Keratinocyte (primary cell): Measurements from ENCODE around the gene INPP5E. TPM values are rescaled to one million over a fixed set of nuclear protein-coding genes. Genes with fewer than 3 reads are reported as not detected.

Experiments used
- DNase-seq: peaks from one replicate; pipeline ENCODE4 v3.0.0-alpha.2; 2011; ENCODE audit warnings: low read depth, missing footprints, low spot score
- FAIRE-seq: peaks from 2 replicates; lab custom pipeline; 2011; peaks lifted over from hg19 to GRCh38; lab: Jason Lieb, UNC
- H2AFZ ChIP-seq: 2 replicates; pipeline ENCODE4 v1.6.0; 2012; ENCODE audit warnings: low read length, control low read depth, inconsistent platforms; ENCODE audit not compliant: control insufficient read depth
- H3K27ac ChIP-seq: 2 replicates; pipeline ENCODE4 v1.5.1; 2011; ENCODE audit warnings: low read length; ENCODE audit not compliant: control insufficient read depth, insufficient read depth
- H3K27me3 ChIP-seq: 3 replicates; pipeline ENCODE4 v1.6.0; 2011; ENCODE audit warnings: low read length; ENCODE audit not compliant: control insufficient read depth, insufficient read depth; ENCODE audit errors: extremely low read depth
- H3K36me3 ChIP-seq, 2 experiments: 2 replicates in 1 of 2; 3 replicates in 1 of 2; pipeline ENCODE4 v1.5.1; 2011; ENCODE audit warnings: low read length in 2 of 2, mild to moderate bottlenecking in 1 of 2; ENCODE audit not compliant: control insufficient read depth in 2 of 2, insufficient read depth in 2 of 2; ENCODE audit errors: extremely low read depth in 1 of 2
- H3K4me1 ChIP-seq: 3 replicates; pipeline ENCODE4 v1.5.1; 2011; ENCODE audit warnings: low read length; ENCODE audit not compliant: control insufficient read depth, insufficient read depth; ENCODE audit errors: extremely low read depth
- H3K4me2 ChIP-seq: 3 replicates; pipeline ENCODE4 v1.6.0; 2011; ENCODE audit warnings: low read depth, low read length; ENCODE audit not compliant: control insufficient read depth, insufficient read depth; ENCODE audit errors: extremely low read depth
- H3K4me3 ChIP-seq, 3 experiments: fragments of 200-600 bp in 1 of 3; sonication (generic) in 1 of 3; 2 replicates in 2 of 3; 3 replicates in 1 of 3; pipeline ENCODE4 v1.5.1; 2011 to 2016; ENCODE audit warnings: low read length in 3 of 3, mild to moderate bottlenecking in 3 of 3, control low read depth in 2 of 3, inconsistent platforms in 1 of 3, low read depth in 1 of 3, mixed read lengths in 1 of 3, mixed run types in 1 of 3, moderate library complexity in 1 of 3; ENCODE audit not compliant: control insufficient read depth in 2 of 3, insufficient read depth in 2 of 3; ENCODE audit errors: extremely low read depth in 1 of 3
- H3K79me2 ChIP-seq: 2 replicates; pipeline ENCODE4 v1.6.0; 2012; ENCODE audit warnings: low read length; ENCODE audit not compliant: control insufficient read depth, insufficient read depth
- H3K9ac ChIP-seq: 3 replicates; pipeline ENCODE4 v1.6.0; 2011; ENCODE audit warnings: low read length; ENCODE audit not compliant: control insufficient read depth, insufficient read depth; ENCODE audit errors: extremely low read depth
- H3K9me1 ChIP-seq: 3 replicates; pipeline ENCODE4 v1.6.0; 2011; ENCODE audit warnings: low read length; ENCODE audit not compliant: control insufficient read depth, insufficient read depth; ENCODE audit errors: extremely low read depth
- H3K9me3 ChIP-seq: 2 replicates; pipeline ENCODE4 v1.5.1; 2012; ENCODE audit warnings: low read depth, low read length; ENCODE audit not compliant: control insufficient read depth
- H4K20me1 ChIP-seq: 3 replicates; pipeline ENCODE4 v1.6.0; 2011; ENCODE audit warnings: low read length; ENCODE audit not compliant: control insufficient read depth, insufficient read depth; ENCODE audit errors: extremely low read depth
- CTCF ChIP-seq, 3 experiments: IDR thresholded peaks in 1 of 3; conservative IDR thresholded peaks in 1 of 3; optimal IDR thresholded peaks in 1 of 3; 2 replicates in 2 of 3; 3 replicates in 1 of 3; pipeline versions ENCODE3 to v1.5.1; 2011; ENCODE audit warnings: low read length in 3 of 3, mild to moderate bottlenecking in 3 of 3, moderate library complexity in 2 of 3, control low read depth in 1 of 3, inconsistent platforms in 1 of 3; ENCODE audit not compliant: insufficient read depth in 2 of 3; ENCODE audit errors: extremely low read depth in 1 of 3
- EZH2 ChIP-seq: IDR thresholded peaks from one replicate; pipeline ENCODE4 v1.6.1; 2012; ENCODE audit warnings: inconsistent platforms, mild to moderate bottlenecking, low read length, moderate library complexity
- dilution Hi-C: fragments of 300-500 bp; cut with MboI; formaldehyde crosslinking; loops from one replicate; pipeline ENCODE4 v1.7.0; 2020; ENCODE audit warnings: low sequenced_read_pairs; ENCODE audit not compliant: extremely low pct_ligation_motif_present
- polyA plus RNA-seq, 5 experiments: library from polyadenylated mRNA; depleted of rRNA in 3 of 5; stranded (reverse) in 3 of 5; stranded (forward) in 1 of 5; unstranded in 1 of 5; fragments of >200 nt; gene quantifications; 1 replicate in 1 of 5; 2 replicates in 3 of 5; 3 replicates in 1 of 5; pipeline versions ENCODE4 v1.2.1 to v1.2.3, GENCODE V29; 2011 to 2012; ENCODE audit warnings: missing spikeins in 2 of 5, low read depth in 1 of 5, low replicate concordance in 1 of 5

Gene INPP5E
- polyA plus RNA-seq, 1 donor (not counting 4 experiments of a cell fraction or from before 2014, with no cell fraction given): 4.4 TPM

- peaks cover 25% of the 10 kb centered on the region for H3K4me1 ChIP-seq
- peaks cover 55% of the 10 kb centered on the region for H3K79me2 ChIP-seq
- DNase-seq: peak; percentile 40
- peak within 1 kb of the TSS; percentile 92 for H3K4me2 ChIP-seq
- no peaks in the 10 kb centered on the region for H3K9me1 ChIP-seq
- H3K9me3 ChIP-seq: no peaks in the 10 kb centered on the region
- dilution Hi-C loops: no loop called here
- TF ChIP-seq CTCF (optimal IDR thresholded peaks at IDR 0.05 in 1 of 3, IDR thresholded peaks at IDR 0.05 in 1 of 3, conservative IDR thresholded peaks at IDR 0.05 in 1 of 3; ENCODE audit: extremely low read depth in 1 of 3, insufficient read depth in 2 of 3, low read length in 3 of 3) (no peak), EZH2 (no peak)
- no peaks in the 10 kb centered on the region for H3K27me3 ChIP-seq
- H3K27ac ChIP-seq: peak within 1 kb of the TSS; percentile 82
- peak within 1 kb of the TSS; percentile 84 to 96 (median 95) for H3K4me3 ChIP-seq
- peaks cover 11% of the 10 kb centered on the region for H4K20me1 ChIP-seq
- peak within 1 kb of the TSS; percentile 58 for H2AFZ ChIP-seq
- H3K36me3 ChIP-seq: peaks cover 37% of the 10 kb centered on the region in 2 experiments
- H3K9ac ChIP-seq: peak within 1 kb of the TSS; percentile 97
- FAIRE-seq: no peak
Observed at GRCh38 chr9:136410500-136411287, 29.0 kb downstream of the INPP5E start, which contains the start of the genes ENTR1 and PMPCA. ENTR1 (minus strand) TSS chr9:136410614; CDS start chr9:136410397, 217 bp downstream. PMPCA (plus strand) TSS chr9:136410658; CDS start chr9:136410669, 11 bp downstream.

- H3K4me1 ChIP-seq: peaks cover 25% of the 10 kb centered on the region
- peaks cover 55% of the 10 kb centered on the region for H3K79me2 ChIP-seq
- H3K36me3 ChIP-seq: peaks cover 34 to 36% of the 10 kb centered on the region in 2 experiments
- no peaks in the 10 kb centered on the region for H3K9me3 ChIP-seq
- DNase-seq (no peak), FAIRE-seq (no peak)
- peaks cover 11% of the 10 kb centered on the region for H4K20me1 ChIP-seq
- H3K4me3 ChIP-seq: peak overlapping the region; percentile 84 to 96 (median 87)
- peak overlapping the region; percentile 67 for H3K27ac ChIP-seq
- dilution Hi-C loops: no loop called here
- H3K27me3 ChIP-seq: no peaks in the 10 kb centered on the region
- H2AFZ ChIP-seq: peak overlapping the region; percentile 33
- H3K4me2 ChIP-seq: peak overlapping the region; percentile 90
- peak overlapping the region; percentile 97 for H3K9ac ChIP-seq
- no peaks in the 10 kb centered on the region for H3K9me1 ChIP-seq
- TF ChIP-seq EZH2 (no peak), CTCF (optimal IDR thresholded peaks at IDR 0.05 in 1 of 3, IDR thresholded peaks at IDR 0.05 in 1 of 3, conservative IDR thresholded peaks at IDR 0.05 in 1 of 3; ENCODE audit: extremely low read depth in 1 of 3, insufficient read depth in 2 of 3, low read length in 3 of 3) (no peak)
Observed at GRCh38 chr9:136409557-136410455, 29.8 kb downstream of the INPP5E start.
